DND-41 (cell line): Measurements from ENCODE around the gene CLK3.

ENCODE experiments used
- ATAC-seq: fragments of 200-7000 bp; cut with Tn5 transposase; 3 replicates; pipeline ENCODE4 v1.9.1; 2021; ENCODE audit warnings: low read depth; ENCODE audit not compliant: insufficient read depth
- DNase-seq: peaks from one replicate; pipeline ENCODE4 v3.0.0-alpha.2; 2020
- H2AFZ ChIP-seq: 2 replicates; pipeline ENCODE4 v1.6.0; 2012; ENCODE audit warnings: low read depth, low read length
- H3K27ac ChIP-seq: 2 replicates; pipeline ENCODE4 v1.5.1; 2012; ENCODE audit warnings: low read length, inconsistent platforms
- H3K27me3 ChIP-seq: fragments of 200-600 bp; sonication (generic); 2 replicates; pipeline ENCODE4 v1.6.0; 2012; ENCODE audit warnings: low read length, mild to moderate bottlenecking, inconsistent platforms; ENCODE audit not compliant: insufficient read depth, poor library complexity
- H3K36me3 ChIP-seq: 2 replicates; pipeline ENCODE4 v1.5.1; 2012; ENCODE audit warnings: low read length, inconsistent platforms; ENCODE audit not compliant: insufficient read depth
- H3K4me1 ChIP-seq: 2 replicates; pipeline ENCODE4 v1.5.1; 2012; ENCODE audit warnings: mild to moderate bottlenecking, low read length; ENCODE audit not compliant: insufficient read depth
- H3K4me2 ChIP-seq: 2 replicates; pipeline ENCODE4 v1.6.0; 2012; ENCODE audit warnings: mild to moderate bottlenecking, moderate library complexity, low read length, inconsistent platforms; ENCODE audit not compliant: insufficient read depth
- H3K4me3 ChIP-seq, 2 experiments: fragments of 200-600 bp in 1 of 2; shearing (Covaris generic) in 1 of 2; 2 replicates each; pipeline ENCODE4 v1.5.1; 2012 to 2016; ENCODE audit warnings: inconsistent platforms in 2 of 2, low read length in 2 of 2, mild to moderate bottlenecking in 2 of 2, low read depth in 1 of 2, moderate library complexity in 1 of 2
- H3K79me2 ChIP-seq: 2 replicates; pipeline ENCODE4 v1.6.0; 2012; ENCODE audit warnings: low read length, inconsistent platforms; ENCODE audit not compliant: insufficient read depth
- H3K9ac ChIP-seq: 2 replicates; pipeline ENCODE4 v1.6.0; 2012; ENCODE audit warnings: low read depth, mild to moderate bottlenecking, inconsistent platforms, low read length, moderate library complexity
- H3K9me3 ChIP-seq: 2 replicates; pipeline ENCODE4 v1.5.1; 2012; ENCODE audit warnings: low read length, moderate library complexity, mild to moderate bottlenecking, inconsistent platforms; ENCODE audit not compliant: insufficient read depth, severe bottlenecking
- H4K20me1 ChIP-seq: 2 replicates; pipeline ENCODE4 v1.6.0; 2012; ENCODE audit warnings: low read length; ENCODE audit not compliant: insufficient read depth
- EZH2 ChIP-seq: IDR thresholded peaks from 3 replicates; pipeline ENCODE4 v1.6.1; 2012; ENCODE audit warnings: borderline replicate concordance, low read depth, mild to moderate bottlenecking, moderate library complexity, low read length, inconsistent platforms; ENCODE audit not compliant: severe bottlenecking
- TF ChIP-seq, protein P1 (sequence below): IDR thresholded peaks from 2 replicates; pipeline ENCODE4 v1.5.1; 2012; ENCODE audit warnings: borderline replicate concordance, low read length, moderate library complexity, mild to moderate bottlenecking; ENCODE audit not compliant: poor library complexity, severe bottlenecking; ENCODE audit errors: extremely low read depth

CLK3 gene

DNA sequence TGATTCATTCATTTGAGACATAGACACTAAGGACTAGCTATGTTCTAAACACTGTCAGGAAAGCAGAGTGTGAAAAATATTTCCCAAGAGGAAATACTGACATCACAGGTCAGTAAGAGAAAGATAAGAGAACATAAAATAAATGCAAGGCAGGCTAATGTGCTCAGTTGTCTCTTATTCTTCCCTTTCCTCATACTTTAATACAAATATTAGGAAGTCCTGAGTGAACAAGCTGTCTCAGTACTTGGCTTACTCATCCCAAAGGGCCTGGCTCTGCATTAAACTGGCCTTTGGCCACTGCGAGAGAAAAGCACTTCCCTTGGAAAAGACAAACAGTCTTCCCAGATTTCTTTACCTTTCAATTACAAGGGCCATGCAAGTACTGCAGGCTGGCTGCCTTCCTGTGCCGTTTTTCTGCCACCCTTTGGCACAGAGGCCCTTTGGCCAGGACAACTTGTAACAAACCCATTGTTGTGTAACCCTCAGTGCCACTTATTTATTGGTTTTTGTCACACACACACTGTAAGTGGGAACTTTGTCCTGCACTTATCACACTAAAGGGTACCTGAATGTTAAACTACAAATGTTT lies 48.5 kb downstream of the CLK3 start:
- H4K20me1 ChIP-seq, result peaks cover 2% of the 10 kb centered on the region; the same call in 1 of the 2 replicates
- no peaks in the 10 kb centered on the region for H3K27me3 ChIP-seq
- no peak for TF ChIP-seq EZH2
- TF ChIP-seq, protein P1, sequence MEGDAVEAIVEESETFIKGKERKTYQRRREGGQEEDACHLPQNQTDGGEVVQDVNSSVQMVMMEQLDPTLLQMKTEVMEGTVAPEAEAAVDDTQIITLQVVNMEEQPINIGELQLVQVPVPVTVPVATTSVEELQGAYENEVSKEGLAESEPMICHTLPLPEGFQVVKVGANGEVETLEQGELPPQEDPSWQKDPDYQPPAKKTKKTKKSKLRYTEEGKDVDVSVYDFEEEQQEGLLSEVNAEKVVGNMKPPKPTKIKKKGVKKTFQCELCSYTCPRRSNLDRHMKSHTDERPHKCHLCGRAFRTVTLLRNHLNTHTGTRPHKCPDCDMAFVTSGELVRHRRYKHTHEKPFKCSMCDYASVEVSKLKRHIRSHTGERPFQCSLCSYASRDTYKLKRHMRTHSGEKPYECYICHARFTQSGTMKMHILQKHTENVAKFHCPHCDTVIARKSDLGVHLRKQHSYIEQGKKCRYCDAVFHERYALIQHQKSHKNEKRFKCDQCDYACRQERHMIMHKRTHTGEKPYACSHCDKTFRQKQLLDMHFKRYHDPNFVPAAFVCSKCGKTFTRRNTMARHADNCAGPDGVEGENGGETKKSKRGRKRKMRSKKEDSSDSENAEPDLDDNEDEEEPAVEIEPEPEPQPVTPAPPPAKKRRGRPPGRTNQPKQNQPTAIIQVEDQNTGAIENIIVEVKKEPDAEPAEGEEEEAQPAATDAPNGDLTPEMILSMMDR, result no peak
- no peak overlapping the region for H2AFZ ChIP-seq
- H3K4me3 ChIP-seq, result no peak overlapping the region
- peaks cover 10% of the 10 kb centered on the region; the same call in 1 of the 2 replicates for H3K36me3 ChIP-seq
- DNase-seq (no peak), ATAC-seq (no peak)
- no peak overlapping the region for H3K9ac ChIP-seq
- H3K4me2 ChIP-seq, result no peak overlapping the region
- H3K9me3 ChIP-seq, result no peaks in the 10 kb centered on the region
- H3K79me2 ChIP-seq, result peaks cover 20% of the 10 kb centered on the region; the same call in 1 of the 2 replicates
- H3K27ac ChIP-seq, result no peak overlapping the region
- H3K4me1 ChIP-seq, result no peaks in the 10 kb centered on the region

DNA sequence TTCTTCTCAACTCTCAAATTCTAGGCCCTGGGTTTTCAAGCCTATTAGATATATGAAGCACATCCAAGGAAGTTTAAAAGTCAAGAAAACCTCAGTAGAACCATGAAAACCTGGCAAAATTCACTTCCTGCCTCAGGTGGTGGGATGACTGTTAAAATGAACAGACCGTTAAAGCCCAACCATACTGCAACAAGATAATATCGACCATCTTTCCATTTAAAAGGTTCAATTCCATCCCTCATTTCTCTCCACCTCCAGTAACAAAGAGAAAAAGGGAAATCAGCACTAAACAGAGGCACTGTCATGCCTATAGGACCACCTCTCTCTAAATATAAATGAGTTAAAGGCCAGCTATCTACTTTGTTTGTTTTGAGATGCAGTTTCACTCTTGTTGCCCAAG lies 49.0 kb downstream of the CLK3 start:
- Histone ChIP-seq H3K27ac (no peak overlapping the region), H3K4me3 (no peak overlapping the region), H3K9ac (no peak overlapping the region), H3K27me3 (no peaks in the 10 kb centered on the region), H3K4me2 (no peak overlapping the region), H4K20me1 (peaks cover 2% of the 10 kb centered on the region; the same call in 1 of the 2 replicates), H3K36me3 (peaks cover 10% of the 10 kb centered on the region; the same call in 1 of the 2 replicates), H2AFZ (no peak overlapping the region), H3K4me1 (no peaks in the 10 kb centered on the region), H3K9me3 (no peaks in the 10 kb centered on the region), H3K79me2 (peaks cover 20% of the 10 kb centered on the region; the same call in 1 of the 2 replicates)
- TF ChIP-seq, protein P1, result no peak
- TF ChIP-seq EZH2, result no peak
- DNase-seq, result no peak
- ATAC-seq, result no peak

DNA sequence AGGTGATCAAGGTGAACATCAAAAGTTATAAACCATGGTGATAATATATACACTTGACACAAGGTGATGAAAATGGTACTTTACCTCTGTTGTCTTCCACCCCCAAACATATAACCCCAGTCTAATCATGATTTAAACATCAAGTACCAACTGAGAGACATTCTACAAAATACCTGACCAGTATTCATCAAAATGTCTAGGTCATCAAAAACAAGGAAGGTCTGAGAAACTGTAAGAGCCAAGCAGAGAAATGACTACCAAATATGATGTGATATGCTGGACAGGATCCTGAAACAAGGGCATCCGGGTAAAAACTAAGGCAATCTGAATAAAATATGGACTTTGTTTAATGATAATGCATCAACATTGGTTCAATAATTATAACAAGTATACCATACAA lies 52.3 kb downstream of the CLK3 start:
- Histone ChIP-seq H3K4me3 (no peak overlapping the region), H3K9me3 (no peaks in the 10 kb centered on the region), H3K27me3 (no peaks in the 10 kb centered on the region), H3K36me3 (peaks cover 29% of the 10 kb centered on the region), H3K4me1 (no peaks in the 10 kb centered on the region), H3K9ac (no peak overlapping the region), H3K79me2 (peaks cover 11% of the 10 kb centered on the region; the same call in 1 of the 2 replicates), H3K27ac (no peak overlapping the region), H2AFZ (no peak overlapping the region), H3K4me2 (no peak overlapping the region), H4K20me1 (peaks cover 2% of the 10 kb centered on the region; the same call in 1 of the 2 replicates)
- DNase-seq (no peak), ATAC-seq (no peak)
- TF ChIP-seq EZH2, result no peak
- TF ChIP-seq, protein P1, result no peak

DNA sequence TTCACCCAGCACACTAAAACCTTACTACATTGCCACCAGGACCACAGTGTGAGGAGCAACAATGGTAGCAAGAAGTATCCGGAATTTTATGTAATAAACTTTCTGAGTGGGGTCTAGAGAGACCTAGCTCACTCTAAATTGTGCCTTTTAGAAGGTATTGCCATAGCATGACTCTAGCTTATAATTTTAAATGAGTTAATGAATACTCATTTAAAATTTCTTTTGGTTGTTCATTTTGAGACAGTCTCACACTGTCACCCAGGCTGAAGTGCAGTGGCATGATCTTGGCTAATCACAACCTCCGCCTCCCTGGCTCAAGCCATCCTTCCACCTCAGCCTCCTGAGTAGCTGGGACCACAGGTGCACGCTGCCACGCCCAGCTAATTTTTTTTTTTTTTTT lies 54.0 kb downstream of the CLK3 start:
- no peaks in the 10 kb centered on the region for H3K27me3 ChIP-seq
- no peaks in the 10 kb centered on the region for H4K20me1 ChIP-seq
- H3K4me3 ChIP-seq, result no peak overlapping the region
- no peak overlapping the region for H3K4me2 ChIP-seq
- no peak overlapping the region for H2AFZ ChIP-seq
- no peak for TF ChIP-seq EZH2
- TF ChIP-seq, protein P1, result no peak
- no peaks in the 10 kb centered on the region for H3K4me1 ChIP-seq
- H3K79me2 ChIP-seq, result peaks cover 8% of the 10 kb centered on the region; the same call in 1 of the 2 replicates
- no peak overlapping the region for H3K9ac ChIP-seq
- no peak overlapping the region for H3K27ac ChIP-seq
- H3K36me3 ChIP-seq, result peaks cover 38% of the 10 kb centered on the region
- DNase-seq, result no peak
- ATAC-seq, result no peak
- H3K9me3 ChIP-seq, result no peaks in the 10 kb centered on the region
